Panc1 (cell line): ENCODE data around the gene TGFBR1. TPM values are rescaled to one million over a fixed set of nuclear protein-coding genes. Genes with fewer than 3 reads are reported as not detected.

Experiments used
- ATAC-seq: fragments of 200-7000 bp; cut with Tn5 transposase; 2 replicates; pipeline ENCODE4 v1.9.1; 2020; ENCODE audit warnings: mild to moderate bottlenecking, moderate library complexity
- BruUV-seq: library from RNA; stranded (reverse); fragments of 400-500 nt; replicated peaks from 2 replicates; lab custom pipeline; 2021; lab: Mats Ljungman, UMichigan
- CTCF ChIA-PET: fragments of 300-600 bp; sonication (Branson Sonifier 250); formaldehyde crosslinking; loops from one replicate; lab custom pipeline; 2022; ENCODE audit warnings: antibody characterized with exemption; lab: Charles Lee
- POLR2A ChIA-PET: fragments of 300-600 bp; sonication (Branson Sonifier 250); formaldehyde crosslinking; loops from one replicate; lab custom pipeline; 2022; ENCODE audit warnings: antibody characterized with exemption; lab: Charles Lee
- DNase-seq: peaks from one replicate; pipeline ENCODE4 v3.0.0-alpha.2; 2010; ENCODE audit warnings: low read depth, low spot score
- H3K27ac ChIP-seq: 2 replicates; pipeline ENCODE4 v1.5.1; 2011; ENCODE audit warnings: mild to moderate bottlenecking, low read length, inconsistent platforms
- H3K27me3 ChIP-seq: fragments of 200-500 bp; sonication (Bioruptor generic); 2 replicates; pipeline ENCODE4 v1.6.0; 2014; ENCODE audit warnings: low read length, inconsistent platforms; ENCODE audit not compliant: control insufficient read depth, insufficient read depth
- H3K36me3 ChIP-seq: fragments of 200-500 bp; sonication (Bioruptor generic); 2 replicates; pipeline ENCODE4 v1.5.1; 2014; ENCODE audit warnings: inconsistent platforms, mild to moderate bottlenecking, low read length, moderate library complexity; ENCODE audit not compliant: control insufficient read depth, insufficient read depth
- H3K4me1 ChIP-seq: 2 replicates; pipeline ENCODE4 v1.5.1; 2011; ENCODE audit warnings: inconsistent platforms, mild to moderate bottlenecking, low read length, moderate library complexity; ENCODE audit not compliant: control insufficient read depth, insufficient read depth
- H3K4me3 ChIP-seq, 2 experiments: 2 replicates each; pipeline ENCODE4 v1.5.1; 2011 to 2012; ENCODE audit warnings: low read depth in 2 of 2, low read length in 2 of 2, mild to moderate bottlenecking in 2 of 2, inconsistent platforms in 1 of 2, moderate library complexity in 1 of 2
- H3K9me3 ChIP-seq: fragments of 200-500 bp; sonication (Bioruptor generic); 2 replicates; pipeline ENCODE4 v1.5.1; 2014; ENCODE audit warnings: low read depth, mild to moderate bottlenecking, inconsistent platforms, low read length, moderate library complexity; ENCODE audit not compliant: control insufficient read depth, insufficient read depth
- POLR2AphosphoS5 ChIP-seq: IDR thresholded peaks from 2 replicates; pipeline ENCODE4 v1.6.1; 2012; ENCODE audit warnings: mild to moderate bottlenecking, low read depth, low read length, moderate library complexity
- REST ChIP-seq, 2 experiments: IDR thresholded peaks; 2 replicates each; pipeline ENCODE4 v1.6.1; 2011 to 2012; ENCODE audit warnings: low read depth in 2 of 2, control low read depth in 1 of 2, low read length in 1 of 2, mild to moderate bottlenecking in 1 of 2, moderate library complexity in 1 of 2; ENCODE audit not compliant: insufficient read depth in 1 of 2
- SIN3A ChIP-seq: IDR thresholded peaks from 2 replicates; pipeline ENCODE4 v1.6.1; 2012; ENCODE audit warnings: low read depth, mild to moderate bottlenecking, low read length, moderate library complexity, borderline replicate concordance; ENCODE audit not compliant: insufficient read depth
- TCF7L2 ChIP-seq: IDR thresholded peaks from 2 replicates; pipeline ENCODE4 v1.6.1; 2011; ENCODE audit warnings: mild to moderate bottlenecking, low read depth, low read length, inconsistent platforms
- in situ Hi-C: cut with HindIII; loops from 2 replicates; pipeline ENCODE4 v1.10.0; 2016; ENCODE audit warnings: low sequenced_read_pairs, low pct_unique_long_range_greater_than_20kb
- intact Hi-C: fragments of 100-400 bp; cut with micrococcal nuclease; formaldehyde crosslinking; loops from one replicate; pipeline ENCODE4 v1.10.0; 2022; ENCODE audit not compliant: unreplicated experiment
- total RNA-seq: library from RNA; stranded (reverse); gene quantifications from one replicate; pipeline ENCODE4 v1.2.1, GENCODE V29; 2021; ENCODE audit not compliant: unreplicated experiment
- TF ChIP-seq, protein P1 (sequence below): fragments of 450-650 bp; IDR thresholded peaks from 2 replicates; pipeline ENCODE4 v1.5.1; 2017; ENCODE audit warnings: mild to moderate bottlenecking

The TGFBR1 gene
- total RNA-seq, 1 experiment from 2014 or later: 22.2 TPM

- H3K4me3 ChIP-seq: no peak overlapping the region
- no peaks in the 10 kb centered on the region for H3K36me3 ChIP-seq
- H3K9me3 ChIP-seq: no peaks in the 10 kb centered on the region
- CTCF ChIA-PET: no interaction called here
- H3K4me1 ChIP-seq: no peaks in the 10 kb centered on the region
- TF ChIP-seq REST (IDR thresholded peaks at IDR 0.05; ENCODE audit: insufficient read depth in 1 of 2, low read depth in 2 of 2, low read length in 1 of 2) (no peak), SIN3A (no peak), POLR2AphosphoS5 (no peak), TCF7L2 (no peak)
- TF ChIP-seq, protein P1, sequence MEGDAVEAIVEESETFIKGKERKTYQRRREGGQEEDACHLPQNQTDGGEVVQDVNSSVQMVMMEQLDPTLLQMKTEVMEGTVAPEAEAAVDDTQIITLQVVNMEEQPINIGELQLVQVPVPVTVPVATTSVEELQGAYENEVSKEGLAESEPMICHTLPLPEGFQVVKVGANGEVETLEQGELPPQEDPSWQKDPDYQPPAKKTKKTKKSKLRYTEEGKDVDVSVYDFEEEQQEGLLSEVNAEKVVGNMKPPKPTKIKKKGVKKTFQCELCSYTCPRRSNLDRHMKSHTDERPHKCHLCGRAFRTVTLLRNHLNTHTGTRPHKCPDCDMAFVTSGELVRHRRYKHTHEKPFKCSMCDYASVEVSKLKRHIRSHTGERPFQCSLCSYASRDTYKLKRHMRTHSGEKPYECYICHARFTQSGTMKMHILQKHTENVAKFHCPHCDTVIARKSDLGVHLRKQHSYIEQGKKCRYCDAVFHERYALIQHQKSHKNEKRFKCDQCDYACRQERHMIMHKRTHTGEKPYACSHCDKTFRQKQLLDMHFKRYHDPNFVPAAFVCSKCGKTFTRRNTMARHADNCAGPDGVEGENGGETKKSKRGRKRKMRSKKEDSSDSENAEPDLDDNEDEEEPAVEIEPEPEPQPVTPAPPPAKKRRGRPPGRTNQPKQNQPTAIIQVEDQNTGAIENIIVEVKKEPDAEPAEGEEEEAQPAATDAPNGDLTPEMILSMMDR: no peak
- ATAC-seq: no peak
- BruUV-seq: no TSS peak
- intact Hi-C loops (no loop called here), in situ Hi-C loops (no loop called here)
- POLR2A ChIA-PET: no interaction called here
- H3K27ac ChIP-seq: no peak overlapping the region
- no peaks in the 10 kb centered on the region for H3K27me3 ChIP-seq
- no peak for DNase-seq
These were observed 21.9 kb upstream of the TGFBR1 start for GRCh38 chr9:99083051-99083450.

- TF ChIP-seq TCF7L2: no peak
- TF ChIP-seq, protein P1: no peak
- TF ChIP-seq REST (IDR thresholded peaks at IDR 0.05; ENCODE audit: insufficient read depth in 1 of 2, low read depth in 2 of 2, low read length in 1 of 2): no peak
- TF ChIP-seq POLR2AphosphoS5: no peak
- no peak for TF ChIP-seq SIN3A
- CTCF ChIA-PET: no interaction called here
These were observed 18.7 kb upstream of the TGFBR1 start for GRCh38 chr9:99085949-99086948.

More at GRCh38 chr9:99085949-99086948, 18.7 kb upstream of the TGFBR1 start:
- no peaks in the 10 kb centered on the region for H3K27me3 ChIP-seq
- no peak overlapping the region for H3K4me3 ChIP-seq
- POLR2A ChIA-PET: no interaction called here
- in situ Hi-C loops (no loop called here), intact Hi-C loops (no loop called here)
- H3K4me1 ChIP-seq: no peaks in the 10 kb centered on the region
- no peaks in the 10 kb centered on the region for H3K9me3 ChIP-seq
- no peaks in the 10 kb centered on the region for H3K36me3 ChIP-seq
- no peak for ATAC-seq
- no peak overlapping the region for H3K27ac ChIP-seq
- no peak for DNase-seq
- no TSS peak for BruUV-seq
